GM21576 (cell line): ENCODE results near the gene ENDOD1.
"Not testable (repeated sequence)": the region's sequence is repeated elsewhere in the genome, so short reads cannot be mapped to it uniquely, and the experiment has no call there.

Experiments
- ATAC-seq: cut with Tn5 transposase; IDR thresholded peaks from one replicate; pipeline ENCODE4 v1.9.1; 2021; ENCODE audit warnings: mild to moderate bottlenecking, moderate library complexity; ENCODE audit not compliant: unreplicated experiment

The ENDOD1 gene

DNA sequence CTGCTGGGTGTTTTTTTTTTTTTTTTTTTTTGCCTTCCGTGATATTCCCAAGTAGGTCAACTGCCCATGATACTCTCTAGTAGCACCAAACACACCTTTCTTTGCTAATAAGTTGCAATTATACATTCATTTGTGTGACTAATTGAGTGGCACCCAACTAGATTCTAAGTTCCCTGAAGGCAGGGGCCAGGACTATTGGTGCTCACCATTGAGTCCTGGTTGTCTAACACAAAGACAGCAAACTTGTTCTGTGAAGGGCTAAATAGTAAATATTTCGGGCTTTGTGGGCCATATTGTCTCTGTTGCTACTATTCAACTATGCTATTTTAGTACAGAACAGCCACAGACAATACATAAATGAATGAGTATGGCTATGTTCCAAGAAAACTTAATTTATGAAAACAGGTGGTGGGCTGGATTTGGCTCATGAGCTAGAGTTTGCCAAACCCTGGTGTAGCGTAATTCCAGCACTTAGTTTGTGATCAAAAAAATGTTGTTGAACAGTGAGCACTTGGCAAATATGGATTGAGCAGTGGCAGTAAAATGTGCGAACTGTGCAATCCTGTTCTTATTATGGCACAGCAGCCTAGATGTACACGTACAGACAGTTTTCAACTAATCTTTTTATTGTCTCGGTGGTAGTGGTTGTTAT, 11.3 kb downstream of the ENDOD1 start:
- ATAC-seq: no peak

DNA sequence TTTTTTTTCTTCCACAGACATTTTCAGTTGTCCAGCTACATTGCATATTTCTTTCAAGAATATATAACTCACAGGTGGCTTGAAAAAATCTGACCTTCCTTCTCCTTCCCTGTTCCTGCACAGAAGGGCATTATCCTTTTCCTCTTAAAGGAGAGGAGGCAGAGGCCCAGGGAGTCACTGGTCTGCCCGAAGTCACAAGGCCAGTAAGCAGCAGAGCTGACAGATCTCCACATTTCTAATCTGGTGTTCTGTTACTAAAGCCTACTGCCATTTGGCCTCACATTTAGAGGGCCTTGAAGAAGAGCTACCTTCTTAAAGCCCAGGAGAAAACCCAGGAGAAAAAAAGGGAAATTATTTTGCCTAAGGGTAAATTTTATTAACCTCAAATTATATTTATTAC, 12.3 kb downstream of the ENDOD1 start:
- no peak for ATAC-seq

DNA sequence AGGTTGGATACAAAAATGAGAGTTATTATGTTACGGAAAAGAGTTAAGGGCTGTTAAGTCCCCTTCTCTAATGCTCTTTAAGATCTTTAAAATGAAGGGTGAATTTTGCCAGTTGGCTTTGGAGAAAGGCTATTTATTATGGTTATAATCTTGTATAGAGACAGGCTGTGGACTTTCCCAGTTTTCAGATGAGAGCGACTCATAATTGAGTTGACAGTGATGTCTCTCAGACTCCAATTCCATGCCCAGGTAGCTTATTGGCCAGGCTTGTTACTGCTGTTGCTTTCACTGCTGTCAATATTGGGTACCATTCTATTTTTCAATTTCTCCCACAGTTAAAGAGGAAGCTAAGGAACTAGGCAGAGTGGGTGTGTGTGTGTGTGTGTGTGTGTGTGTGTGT, 13.1 kb downstream of the ENDOD1 start:
- ATAC-seq: no peak

DNA sequence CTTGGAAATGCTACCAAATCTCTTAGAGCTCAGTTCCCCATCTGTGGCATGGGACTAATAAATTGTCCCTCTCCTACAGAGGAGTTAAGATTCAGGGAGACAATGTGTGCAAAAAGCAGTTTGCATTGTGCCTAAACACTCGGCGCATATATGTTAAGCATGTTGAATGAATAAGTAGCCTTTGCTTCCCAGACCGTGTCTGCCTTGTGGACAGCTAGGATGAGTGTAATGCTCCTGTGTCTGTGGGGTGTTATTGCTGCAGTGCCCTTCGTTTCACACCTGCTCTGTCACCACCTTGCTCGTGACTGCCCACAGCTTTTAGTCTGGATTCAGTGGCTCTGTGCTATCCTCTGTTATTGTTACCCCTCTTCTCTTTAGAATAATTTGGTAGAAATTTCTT, 14.1 kb downstream of the ENDOD1 start:
- ATAC-seq: no peak

DNA sequence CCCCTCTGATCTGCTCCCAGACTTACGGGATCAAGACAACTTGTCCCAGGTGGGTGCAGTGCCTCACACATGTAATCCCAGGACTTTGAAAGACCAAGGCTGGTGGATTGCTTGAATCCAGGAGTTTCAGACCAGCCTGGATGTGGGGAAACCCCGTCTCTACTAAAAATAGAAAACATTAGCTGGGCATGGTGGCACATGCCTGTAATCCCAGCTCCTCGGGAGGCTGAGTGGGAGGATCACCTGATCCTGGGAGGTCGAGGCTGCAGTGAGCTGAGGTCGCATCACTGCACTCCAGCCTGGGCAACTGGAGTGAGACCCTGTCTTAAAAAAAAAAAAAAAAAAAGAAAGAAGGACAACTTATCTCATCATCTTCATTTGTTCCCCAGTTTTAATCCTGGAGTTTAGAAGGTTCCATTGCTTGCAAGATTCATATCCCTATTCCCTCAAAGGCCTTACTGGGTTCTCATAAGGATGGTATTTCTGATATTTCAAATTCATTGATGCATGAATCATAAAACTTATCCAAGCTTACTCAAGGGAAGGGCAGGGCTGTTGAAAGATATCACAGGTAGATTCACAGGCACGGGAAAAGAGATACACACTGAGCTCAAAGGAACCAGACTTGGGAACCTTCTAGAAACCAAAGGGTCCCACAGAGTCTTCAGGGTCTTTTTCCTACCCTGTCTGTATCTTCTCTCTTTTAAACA, 14.6 kb downstream of the ENDOD1 start:
- no peak for ATAC-seq

DNA sequence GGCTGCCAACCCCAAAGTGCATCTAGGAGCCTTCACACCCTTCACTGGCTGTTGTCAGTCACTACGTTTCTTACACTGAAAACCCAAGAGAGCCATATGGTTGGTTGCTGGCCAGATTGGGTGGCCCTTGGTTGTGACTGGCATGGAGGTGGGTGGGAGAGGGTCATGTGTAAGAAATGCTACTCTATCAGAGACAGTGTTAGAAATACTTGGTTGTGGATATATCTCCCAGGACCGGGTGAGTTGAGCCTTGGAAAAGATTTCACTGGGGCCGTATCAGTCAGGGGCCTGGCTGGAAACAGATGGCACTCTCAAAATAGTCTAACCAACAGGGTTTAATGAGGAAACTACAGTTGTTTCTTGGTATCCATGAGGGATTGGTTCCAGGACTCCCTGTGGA, 15.2 kb downstream of the ENDOD1 start:
- ATAC-seq: no peak

DNA sequence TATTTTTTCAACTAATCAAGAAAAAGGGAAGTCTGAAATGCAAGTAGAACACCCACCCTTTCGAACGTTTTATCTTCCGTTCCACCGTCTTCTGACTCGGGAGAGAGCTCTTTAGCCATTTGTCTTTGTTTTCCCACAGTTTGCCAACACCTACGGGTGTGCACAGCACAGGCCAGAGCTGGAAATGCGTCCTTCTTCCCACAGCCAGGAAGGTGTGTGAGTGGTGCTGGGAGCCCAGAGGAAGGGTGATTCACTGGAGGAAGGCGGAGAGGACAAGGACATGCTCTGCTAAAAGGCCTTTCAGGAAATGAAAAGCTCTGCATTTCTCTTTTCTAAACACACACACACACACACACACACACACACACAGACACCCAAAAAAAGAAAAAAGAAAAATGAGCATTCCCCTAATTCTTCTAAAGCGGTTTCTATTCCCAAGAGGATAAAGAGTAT, 18.5 kb downstream of the ENDOD1 start:
- ATAC-seq: no peak

DNA sequence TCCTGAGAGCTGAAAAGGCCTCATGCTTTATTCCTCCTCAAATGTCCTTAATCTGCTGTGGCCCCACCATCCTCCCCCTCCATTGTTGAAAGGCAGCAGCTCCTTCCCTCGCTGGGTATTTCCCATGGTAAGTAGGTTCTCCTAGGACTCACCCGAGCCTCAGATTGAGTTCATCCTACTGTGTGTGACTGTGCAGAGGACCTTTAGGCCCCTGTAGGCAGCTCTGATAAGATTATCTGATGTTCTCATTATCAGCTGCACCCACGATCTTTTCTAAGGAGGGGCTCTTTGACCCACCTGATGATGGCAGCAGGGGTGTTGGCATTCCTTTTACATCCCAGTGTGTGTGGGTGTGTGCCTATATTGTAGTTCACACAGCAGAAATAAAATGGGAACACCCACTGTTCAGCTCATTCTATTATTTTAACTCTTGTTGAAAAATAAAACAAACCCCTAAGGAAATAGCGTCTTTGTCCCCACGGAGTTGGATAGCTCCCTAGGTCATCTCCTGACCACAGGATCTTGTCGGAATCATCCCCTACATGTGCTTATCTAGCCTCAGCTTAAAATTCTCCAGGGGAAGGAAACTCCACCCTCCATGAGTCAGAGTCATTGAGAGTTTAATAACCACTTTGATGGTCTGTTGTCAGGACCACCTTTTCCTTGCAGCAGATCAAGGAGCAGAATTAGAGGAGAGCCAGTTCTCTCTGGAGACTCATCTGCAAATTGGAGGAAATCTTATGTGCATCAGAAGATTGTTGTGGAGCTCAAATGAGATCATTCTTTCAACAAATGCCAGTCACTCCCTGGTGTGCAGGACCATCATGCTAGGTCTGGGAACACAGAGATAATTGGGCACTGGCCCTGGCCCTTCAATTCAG, 19.3 kb downstream of the ENDOD1 start:
- no peak for ATAC-seq

DNA sequence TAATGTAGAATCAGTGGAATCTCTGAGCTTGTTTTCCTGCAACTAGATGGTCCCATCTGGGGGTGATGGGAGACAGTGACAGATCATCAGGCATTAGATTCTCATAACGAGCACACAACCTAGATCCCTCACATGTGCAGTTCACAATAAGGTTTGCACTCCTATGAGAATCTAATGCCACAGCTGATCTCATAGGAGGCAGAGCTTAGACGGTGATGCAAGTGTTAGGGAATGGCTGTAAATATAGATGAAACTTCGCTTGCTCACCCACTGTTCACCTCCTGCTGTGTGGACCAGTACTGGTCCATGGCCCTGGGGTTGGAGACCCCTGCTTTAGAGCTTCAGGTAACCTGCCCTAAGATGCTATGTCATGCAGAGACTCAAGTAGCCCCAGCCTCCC, 21.8 kb downstream of the ENDOD1 start:
- ATAC-seq: not testable (repeated sequence)

DNA sequence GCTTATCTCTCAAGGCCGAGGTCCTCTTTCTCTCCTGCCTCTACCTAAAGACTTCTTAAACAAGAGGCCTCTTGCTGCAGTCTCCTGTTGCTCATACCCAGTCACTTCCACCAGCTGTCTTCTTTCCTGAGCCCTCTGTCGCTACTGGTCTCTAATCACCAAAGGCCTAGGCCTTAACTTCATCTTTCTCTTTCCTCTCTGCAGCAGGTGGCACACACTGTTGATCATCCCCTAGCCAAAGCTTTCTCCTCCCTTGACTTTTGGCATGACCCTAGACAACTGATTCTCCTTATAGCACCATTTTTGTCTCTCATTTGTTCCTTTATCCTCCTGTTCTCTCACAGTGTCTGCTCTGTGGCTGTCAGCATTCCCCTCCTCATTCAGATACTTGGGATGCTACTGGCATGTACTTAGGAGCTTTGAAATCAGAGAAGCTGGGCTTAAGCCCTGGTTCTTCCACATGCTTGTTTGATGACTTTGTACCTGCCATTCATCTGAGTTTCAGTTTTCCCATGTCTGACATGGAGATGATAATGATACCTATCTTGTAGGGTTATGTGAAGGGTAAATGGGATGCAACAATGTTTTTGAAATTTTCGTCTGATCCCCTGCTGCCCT, 22.4 kb downstream of the ENDOD1 start:
- ATAC-seq: no peak

DNA sequence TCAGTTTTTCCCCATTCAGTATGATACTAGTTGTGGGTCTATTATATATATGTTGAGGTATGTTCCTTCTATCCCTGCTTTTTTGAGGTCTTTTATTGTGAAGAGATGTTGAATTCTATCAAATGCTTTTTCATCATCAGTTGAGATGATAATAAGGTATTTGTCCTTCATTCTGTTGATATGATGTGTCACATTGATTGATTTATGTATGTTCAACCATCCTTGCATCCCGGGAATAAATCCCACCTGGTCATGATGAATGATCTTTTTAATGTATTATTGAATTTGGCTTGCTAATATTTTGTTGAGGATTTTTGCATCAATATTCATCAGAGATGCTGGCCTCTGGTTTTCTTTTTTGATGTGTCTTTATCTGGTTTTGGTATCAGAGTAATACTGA, 26.0 kb downstream of the ENDOD1 start:
- no peak for ATAC-seq

DNA sequence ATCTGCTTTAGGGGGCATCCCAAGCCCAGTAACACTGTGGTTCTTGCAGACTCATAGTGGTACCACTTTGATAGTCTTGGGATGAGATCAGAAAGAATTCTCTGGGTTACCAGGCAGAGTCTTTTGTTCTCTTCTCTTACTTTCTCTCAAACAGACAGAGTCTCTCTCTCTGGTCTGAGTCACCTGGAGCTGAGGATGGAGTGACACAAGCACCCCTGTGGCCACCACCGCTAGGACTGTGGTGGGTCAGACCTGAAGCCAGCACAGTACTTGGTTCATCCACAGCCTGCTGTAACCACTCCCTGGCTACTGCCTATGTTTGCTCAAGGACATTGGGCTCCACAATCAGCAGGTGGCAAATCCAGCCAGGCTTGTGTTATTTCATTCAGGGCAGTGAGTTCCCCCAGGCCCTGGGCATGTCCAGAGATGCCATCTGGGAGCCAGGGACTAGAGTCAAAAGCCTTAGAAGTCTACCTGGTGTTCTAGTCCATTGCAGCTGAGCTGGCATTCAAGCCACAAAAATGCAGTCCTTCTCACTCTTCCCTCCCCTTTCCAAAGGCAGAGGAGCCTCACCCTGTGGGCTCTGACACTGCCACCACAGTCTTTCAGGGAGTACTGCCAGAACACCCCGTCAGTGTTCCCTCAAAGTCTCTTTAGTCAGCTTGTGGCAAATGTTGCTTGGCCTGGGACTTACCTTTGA, 29.9 kb downstream of the ENDOD1 start:
- ATAC-seq: no peak

DNA sequence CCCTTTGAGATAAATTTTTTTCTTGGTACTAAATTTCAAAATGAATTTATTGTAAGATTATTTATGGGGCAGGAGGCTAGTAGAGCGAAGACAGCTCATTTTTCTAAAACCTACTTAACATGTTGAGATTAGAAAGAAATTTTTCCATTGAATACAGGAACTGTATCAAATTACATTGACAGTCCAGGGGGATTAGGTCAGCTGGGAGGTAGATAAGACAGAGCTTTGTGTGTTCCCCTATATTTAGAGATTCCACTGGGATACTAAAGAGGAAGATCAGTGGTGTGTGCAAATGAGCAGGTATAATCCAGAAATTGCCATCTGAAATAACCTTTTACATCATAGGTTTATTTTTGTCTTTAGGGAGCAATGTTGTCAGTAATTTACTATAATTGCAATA, 32.1 kb downstream of the ENDOD1 start:
- ATAC-seq: no peak

DNA sequence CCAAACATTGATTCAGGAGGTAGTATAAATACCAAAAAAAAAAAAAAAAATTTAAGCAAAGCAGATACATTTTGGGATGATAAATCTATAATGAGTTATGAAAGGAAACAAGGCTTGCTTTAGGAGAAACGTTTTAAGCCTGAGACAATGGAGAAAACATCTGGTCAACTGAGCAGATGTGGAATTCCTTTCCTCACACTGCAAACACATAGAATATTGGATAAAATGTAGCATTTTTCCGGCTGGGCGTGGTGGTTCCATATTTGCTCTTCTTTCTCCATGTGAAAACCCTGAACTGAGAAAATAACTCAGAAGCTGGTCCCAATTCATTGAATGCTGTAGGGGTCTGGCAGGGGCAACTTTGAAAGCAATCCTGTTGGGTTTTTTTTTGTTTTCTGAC, 33.9 kb downstream of the ENDOD1 start:
- ATAC-seq: no peak

DNA sequence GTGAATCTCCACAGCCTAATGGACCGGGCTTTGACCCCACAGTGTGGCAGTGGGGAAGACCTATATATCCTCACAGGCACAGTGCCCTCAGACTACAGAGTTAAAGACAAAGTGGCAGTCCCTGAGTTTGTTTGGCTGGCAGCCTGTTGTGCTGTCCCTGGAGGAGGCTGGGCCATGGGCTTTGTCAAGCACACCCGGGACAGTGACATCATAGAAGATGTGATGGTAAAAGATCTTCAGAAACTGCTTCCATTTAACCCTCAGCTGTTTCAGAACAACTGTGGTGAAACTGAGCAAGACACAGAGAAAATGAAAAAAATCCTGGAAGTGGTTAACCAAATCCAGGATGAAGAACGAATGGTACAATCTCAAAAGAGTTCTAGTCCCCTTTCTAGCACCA, 39.0 kb downstream of the ENDOD1 start:
- no peak for ATAC-seq

DNA sequence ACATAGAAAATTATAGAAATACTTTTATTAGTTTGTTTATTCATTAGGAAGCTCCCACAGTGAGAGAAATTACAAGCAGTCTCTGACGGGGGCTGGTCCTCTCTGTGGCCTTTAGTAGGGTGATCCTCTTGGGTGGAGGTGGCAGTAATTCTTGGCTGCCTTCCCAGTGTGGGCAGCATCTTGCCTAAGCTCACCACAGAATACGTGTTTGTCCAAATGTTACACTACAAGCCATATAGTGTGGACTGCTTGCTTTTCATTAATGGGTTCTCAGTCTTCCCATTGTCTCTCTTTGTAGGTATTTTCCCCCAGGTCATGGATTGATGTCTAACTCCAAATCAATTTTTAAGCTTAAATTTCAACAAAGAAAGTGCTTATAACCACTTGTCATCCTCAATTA, 43.3 kb downstream of the ENDOD1 start:
- ATAC-seq: no peak

DNA sequence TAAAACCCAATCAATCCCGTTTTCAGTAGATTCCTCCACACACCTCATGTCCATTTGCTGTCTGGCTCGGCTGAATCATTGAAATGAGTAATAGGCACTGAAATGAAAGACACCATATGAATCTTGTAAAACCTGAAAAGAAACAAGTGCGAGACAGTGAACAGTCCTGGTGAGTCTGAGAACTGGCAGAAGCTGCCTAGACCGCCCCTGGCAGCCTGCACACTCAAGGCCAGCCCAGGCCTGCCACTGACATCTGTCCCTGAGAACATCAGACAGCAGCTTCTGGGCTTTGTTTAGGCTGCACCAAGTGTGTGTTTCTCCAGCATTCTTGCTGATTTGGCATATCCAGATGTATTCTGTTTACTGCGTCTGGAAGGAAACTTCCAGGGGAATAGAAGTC, 44.8 kb downstream of the ENDOD1 start:
- ATAC-seq: no peak

DNA sequence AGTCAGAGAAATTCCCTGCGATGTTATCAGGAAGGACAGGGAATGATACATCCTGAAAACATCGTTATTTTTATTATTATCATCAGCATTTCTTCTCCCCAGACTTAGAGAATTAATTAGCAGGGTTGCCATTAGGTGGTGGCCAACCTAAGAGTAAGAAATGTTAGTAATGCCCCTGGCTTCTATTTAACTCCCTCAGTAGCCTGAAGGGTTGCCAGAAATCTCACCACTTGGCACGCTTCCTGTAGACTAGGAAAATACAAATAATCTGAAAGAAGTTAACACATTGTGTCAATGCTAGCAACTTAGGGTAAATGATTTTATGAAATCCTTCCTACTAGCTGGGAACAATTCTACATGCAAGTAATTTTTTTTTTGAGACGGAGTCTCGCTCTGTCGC, 45.5 kb downstream of the ENDOD1 start:
- ATAC-seq: no peak

DNA sequence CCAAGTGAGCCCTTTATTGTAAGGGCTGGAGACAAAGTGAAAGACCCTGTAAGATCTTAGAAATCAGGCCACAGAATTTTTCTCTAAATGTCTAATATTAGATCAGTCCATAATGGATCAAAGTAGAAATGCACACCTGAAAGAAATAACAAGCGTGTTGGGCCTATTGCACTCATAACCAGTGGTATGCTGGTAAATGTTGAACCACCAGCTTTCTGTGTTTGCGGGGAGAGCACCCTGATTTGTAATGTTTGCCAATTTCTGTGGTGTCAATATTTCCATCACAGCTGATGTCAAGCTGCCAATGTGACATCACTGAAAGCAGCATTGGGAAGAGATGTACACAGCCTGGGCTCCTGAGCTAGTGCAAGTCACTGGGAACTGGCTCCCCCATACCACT, 46.2 kb downstream of the ENDOD1 start:
- ATAC-seq: no peak

DNA sequence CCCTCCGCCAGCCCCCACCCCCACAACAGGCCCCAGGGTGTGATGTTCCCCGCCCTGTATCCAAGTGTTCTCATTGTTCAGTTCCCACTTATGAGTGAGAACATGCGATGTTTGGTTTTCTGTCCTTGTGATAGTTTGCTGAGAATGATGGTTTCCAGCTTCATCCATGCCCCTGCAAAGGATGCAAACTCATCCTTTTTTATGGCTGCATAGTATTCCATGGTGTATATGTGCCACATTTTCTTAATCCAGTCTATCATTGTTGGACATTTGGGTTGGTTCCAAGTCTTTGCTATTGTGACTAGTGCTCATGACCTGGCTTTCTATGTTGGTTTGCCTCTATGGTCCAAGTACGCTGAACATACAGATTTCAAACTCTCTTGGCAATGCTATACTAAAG, 47.1 kb downstream of the ENDOD1 start:
- ATAC-seq: not testable (repeated sequence)

DNA sequence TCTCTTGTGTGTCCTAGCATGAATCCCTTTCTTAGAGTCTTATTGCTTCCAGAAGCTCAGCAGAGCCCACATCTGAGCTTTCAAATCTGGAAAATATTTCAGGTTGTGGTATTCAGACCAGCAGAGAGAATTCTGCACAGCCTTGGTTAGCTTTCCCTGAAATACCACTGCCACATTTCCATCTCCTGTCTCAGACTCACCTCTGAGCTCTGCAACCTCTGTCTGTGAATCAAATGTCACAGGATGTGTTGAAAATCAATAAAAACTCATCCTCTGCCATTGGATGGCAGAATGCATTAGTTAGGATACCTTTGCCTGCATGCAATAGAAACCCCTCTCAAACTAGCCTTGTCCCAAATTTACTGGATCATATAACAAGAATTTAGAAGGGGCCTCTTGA, 47.7 kb downstream of the ENDOD1 start:
- no peak for ATAC-seq
